NCI-H510A treated with DMSO at 0.1 percent for 48 hours (cell line): ENCODE data around the gene PRSS1.
"Not testable (repeated sequence)": the region's sequence is repeated elsewhere in the genome, so short reads cannot be mapped to it uniquely, and the experiment has no call there.

Experiments used
- DNase-seq: peaks from one replicate; lab custom pipeline; 2025; lab: John Stamatoyannopoulos, UW

PRSS1 gene

DNA sequence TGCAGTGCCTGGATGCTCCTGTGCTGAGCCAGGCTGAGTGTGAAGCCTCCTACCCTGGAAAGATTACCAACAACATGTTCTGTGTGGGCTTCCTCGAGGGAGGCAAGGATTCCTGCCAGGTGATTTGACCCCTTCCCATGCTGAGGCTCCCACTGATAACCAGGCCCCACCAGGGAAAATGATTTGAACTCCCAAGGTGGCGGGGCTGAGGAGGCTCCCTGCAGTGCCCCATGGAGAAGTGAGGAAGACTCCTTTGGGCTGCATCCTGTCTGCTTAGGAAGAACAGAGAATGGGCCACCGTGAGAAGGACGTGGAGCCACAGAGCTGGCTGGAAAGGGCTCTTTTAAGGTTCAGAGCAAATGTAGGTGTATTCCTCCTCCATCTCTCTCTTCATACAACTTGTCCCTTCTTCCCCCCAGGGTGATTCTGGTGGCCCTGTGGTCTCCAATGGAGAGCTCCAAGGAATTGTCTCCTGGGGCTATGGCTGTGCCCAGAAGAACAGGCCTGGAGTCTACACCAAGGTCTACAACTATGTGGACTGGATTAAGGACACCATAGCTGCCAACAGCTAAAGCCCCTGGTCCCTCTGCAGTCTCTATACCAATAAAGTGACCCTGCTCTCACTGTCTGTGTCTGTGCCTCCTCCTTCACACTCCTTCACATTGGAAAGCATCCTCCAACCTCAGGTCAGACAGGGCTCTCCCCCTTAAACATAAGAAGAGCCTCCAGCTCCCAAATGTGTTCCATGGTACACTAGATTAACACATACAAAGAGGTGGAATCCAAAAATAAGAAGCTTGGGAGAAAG, 24.9 kb downstream of the PRSS1 start:
- no peak for DNase-seq

DNA sequence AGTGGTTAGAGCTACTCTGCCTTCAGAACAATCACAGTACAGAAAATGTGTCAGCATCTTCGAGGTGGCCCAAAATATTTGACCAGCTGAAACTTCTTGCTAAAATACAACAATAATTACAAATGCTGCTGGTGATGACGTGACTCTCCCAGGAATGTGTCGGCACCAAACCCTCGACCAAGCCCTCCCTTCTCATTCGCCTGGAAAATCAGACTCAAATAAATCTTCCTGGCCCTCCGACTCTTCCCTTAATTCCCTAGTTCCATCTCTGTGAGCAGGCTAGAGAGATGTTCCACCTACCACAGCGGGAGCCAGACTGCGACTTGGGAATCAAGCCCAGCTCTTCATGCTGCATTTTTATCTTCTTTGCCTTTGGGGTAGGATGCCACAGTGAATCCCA, 25.6 kb downstream of the PRSS1 start:
- DNase-seq, result no peak

DNA sequence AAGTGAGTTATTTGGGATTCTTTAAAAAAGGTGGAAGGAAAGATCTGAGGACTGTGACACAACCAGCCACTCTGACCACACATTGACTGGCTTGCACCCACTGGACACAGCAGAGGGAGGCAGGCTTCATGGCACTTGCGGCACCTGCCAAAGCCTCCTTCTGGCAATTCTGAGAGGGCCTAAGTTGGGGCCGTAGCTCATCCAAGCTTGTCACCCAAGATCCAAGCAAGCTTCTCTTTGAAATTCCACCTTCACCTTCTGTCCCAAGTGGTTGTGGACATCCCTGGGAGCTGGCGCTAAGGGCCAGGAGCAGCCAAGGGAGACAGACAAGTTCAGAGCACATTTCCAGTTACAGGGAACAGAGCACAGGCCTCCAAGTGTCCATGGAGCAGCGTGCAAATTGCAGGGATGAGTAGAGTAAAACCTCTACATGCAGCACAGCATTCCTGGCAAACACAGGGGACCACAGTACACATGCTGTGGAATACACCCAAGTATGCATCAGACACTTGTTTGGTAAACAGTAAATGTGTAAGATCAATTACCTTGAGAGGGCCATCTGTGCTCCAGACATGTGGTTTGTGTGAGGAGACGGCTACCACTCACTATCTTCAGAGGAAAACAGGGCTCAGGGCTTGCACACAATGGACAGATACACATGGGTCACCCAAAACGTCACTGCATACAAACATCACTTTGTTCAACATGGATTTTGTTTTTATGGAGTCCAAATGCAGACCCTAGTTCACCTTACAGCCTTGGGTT, 26.3 kb downstream of the PRSS1 start:
- not testable (repeated sequence) for DNase-seq

DNA sequence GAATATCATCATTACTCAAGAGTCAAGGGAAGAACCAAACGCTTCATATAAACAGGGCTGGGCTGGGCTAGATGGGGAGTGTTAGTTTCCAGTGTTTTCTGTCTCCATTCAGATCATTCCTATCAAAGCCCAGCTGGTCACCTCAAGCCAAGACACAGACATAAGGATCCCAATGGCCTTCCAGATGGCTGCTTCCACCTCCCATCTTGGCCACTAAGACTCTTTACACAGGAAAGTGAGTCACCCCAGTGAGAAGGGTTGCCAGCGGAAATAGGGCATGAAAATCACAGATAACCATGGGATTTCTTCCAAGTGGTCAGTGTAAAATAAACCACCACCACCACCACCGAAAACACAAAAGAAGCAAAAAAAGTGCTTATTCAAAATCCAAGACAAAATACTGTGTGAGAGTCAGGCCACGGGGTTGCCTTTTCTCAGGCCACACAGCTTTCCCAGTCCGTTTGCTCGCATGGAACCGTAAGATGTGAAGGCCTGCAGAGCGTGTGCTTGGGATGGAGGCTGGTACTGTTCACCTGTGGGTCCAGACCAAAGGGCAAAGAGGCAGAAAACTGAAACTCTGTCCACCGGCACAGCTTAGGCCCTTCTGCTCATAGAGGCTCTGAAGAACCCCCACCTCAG, 27.1 kb downstream of the PRSS1 start:
- no peak for DNase-seq

DNA sequence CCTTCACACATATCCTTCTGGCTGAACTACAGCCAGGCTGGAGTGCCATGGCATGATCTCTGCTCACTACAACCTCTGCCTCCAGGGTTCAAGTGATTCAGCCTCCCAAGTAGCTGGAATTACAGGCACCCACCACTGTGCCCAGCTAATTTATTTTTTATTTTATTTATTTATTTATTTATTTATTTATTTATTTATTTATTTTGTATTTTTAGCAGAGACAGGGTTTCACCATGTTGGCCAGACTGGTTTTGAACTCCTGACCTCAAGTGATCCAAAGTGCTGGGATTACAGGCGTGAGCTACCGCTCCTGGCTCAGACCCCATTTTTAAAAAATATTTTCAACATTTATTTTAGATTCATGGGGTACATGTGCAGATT, 27.6 kb downstream of the PRSS1 start:
- DNase-seq, result not testable (repeated sequence)

DNA sequence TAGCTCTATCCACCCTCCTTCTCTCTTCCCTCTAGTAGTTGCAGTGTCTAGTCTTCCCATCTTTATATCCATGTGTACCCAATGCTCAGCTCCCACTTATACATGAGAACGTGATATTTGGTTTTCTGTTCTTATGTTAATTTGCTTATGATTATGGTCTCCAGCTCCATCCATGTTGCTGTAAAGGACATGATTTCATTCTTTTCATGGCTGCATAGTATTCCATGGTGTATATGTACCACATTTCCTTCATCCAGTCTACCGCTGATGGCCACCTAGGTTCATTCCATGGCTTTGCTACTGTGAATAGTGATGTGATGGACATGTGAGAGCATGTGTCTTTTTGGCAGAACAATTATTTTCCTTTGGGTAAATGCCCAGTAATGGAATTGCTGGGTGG, 28.0 kb downstream of the PRSS1 start:
- DNase-seq, result no peak

DNA sequence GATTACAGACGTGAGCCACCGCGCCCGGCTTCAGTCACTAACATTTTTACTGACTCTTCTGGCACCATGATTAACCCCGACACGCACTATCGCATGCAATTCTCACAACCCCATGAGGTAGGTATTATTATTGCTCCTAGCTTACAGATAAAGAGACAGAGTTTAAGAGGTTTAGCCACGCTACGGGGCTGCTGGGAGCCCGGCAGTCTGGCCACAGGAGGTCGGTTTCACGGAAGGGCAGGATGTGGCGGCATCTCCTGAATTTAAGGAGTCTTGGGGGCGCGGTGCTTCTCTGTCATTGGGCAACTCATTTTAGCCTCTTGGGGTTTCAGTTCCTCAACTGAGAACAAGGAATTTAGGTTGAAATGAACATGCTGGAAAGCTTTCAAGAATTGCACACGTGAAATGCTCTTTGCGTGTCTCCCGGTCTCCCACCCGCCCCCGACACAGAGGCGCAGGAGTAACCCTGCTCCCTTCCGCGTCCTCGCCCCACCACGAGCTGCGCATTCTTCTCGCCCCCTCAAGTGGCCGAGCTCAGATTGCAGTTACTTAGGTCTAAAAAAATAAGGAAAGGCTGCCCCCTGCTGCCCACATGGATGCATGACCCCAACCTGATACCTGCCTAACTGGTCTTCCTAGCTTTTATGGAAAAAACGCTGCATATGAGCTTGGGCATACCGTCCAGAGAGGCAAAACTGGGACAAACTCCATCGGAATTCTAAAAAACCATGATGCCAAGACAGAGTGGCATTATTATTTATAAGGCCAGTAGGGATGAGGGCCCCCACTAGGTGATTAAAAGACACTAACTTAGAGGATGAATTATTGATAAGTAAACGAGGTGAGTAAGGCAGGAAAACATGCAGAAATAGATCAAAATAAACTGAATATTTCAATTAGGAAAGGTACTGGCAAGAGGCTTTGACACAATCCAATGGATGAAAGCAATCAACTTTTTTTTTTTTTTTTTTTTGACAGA, 33.9 kb downstream of the PRSS1 start:
- DNase-seq, result peak; percentile 7

DNA sequence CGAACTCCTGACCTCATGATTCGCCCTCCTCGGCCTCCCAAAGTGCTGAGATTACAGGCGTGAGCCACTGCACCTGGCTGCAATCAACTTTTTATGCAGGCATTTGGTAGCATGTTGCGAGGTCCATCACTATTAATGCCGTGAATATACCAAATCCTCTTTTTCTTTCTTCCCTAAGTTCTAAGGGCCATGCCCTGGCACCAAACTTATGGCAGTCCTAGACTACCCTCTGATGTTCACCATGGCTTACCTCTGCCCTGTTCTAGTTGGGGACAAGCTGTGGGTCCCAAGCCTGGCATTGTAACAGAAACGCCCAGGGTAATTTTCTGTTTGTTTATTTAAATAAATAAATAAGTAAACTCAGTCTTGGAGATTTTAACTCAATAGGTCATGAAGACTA, 34.8 kb downstream of the PRSS1 start:
- DNase-seq, result no peak

DNA sequence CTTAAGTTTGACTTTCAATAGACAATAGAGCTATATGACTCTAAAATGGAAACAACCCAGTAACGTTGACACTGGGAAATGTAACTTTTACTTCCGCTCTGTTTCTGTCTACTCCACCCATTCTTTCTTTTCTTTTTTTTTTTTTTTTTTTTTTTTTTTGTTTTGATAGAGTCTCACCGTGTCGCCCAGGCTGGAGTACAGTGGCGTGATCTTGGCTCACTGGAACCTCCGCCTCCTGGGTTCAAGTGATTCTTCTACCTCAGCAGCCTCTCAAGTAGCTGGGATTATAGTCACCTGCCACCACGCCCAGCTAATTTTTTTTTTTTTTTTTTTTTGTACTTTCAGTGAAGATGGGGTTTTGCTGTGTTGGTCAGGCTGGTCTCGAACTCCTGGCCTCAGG, 35.4 kb downstream of the PRSS1 start:
- DNase-seq, result no peak

DNA sequence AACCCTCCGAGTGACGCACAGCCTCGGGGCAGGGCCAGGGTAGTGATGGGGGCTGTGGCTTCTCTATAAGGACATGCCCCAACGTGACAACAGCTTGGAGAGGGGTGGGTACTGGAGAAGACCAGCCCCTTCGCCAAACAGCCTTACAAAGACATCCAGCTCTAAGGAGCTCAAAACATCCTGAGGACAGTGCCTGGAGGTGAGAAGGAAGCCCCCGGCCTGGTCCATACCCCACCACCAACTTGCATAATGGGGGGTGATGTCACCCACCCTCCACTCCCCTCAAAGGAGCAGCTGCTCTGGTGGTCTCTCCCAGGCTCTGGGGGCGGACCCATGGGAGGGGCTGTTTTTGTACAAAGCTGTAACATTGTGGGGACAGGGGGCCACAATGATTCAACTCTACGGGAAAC, 36.6 kb downstream of the PRSS1 start:
- DNase-seq, result no peak

DNA sequence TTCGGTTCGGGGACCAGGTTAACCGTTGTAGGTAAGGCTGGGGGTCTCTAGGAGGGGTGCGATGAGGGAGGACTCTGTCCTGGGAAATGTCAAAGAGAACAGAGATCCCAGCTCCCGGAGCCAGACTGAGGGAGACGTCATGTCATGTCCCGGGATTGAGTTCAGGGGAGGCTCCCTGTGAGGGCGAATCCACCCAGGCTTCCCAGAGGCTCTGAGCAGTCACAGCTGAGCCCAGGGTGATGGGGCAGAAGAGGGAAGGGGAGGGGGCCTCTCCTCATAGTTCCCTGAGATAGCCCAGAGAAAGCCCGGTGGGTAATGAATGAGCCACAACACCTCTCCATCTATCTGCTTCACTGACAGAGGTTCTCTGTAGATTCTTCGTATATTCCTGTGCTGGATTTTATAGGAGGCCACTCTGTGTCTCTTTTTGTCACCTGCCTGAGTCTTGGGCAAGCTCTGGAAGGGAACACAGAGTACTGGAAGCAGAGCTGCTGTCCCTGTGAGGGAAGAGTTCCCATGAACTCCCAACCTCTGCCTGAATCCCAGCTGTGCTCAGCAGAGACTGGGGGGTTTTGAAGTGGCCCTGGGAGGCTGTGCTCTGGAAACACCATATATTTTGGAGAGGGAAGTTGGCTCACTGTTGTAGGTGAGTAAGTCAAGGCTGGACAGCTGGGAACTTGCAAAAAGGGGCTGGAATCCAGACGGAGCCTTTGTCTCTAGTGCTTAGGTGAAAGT, 37.9 kb downstream of the PRSS1 start:
- DNase-seq, result no peak

DNA sequence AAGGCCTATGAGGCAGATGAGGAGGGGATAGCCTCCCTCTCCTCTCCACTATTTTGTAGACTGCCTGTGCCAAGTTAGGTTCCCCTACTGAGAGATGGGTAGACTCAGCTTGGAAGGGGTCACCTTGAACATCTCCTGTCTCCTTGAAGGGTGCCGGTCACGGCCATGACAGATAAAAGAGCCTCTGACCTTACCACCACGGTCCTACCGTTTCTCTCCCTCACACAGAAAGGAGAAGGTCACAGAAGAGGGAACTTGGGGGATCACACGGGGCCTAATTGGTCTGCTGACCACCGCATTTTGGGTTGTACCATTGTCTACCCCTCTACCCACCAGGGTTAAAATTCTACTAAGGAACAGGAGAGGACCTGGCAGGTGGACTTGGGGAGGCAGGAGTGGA, 38.5 kb downstream of the PRSS1 start:
- DNase-seq, result no peak

DNA sequence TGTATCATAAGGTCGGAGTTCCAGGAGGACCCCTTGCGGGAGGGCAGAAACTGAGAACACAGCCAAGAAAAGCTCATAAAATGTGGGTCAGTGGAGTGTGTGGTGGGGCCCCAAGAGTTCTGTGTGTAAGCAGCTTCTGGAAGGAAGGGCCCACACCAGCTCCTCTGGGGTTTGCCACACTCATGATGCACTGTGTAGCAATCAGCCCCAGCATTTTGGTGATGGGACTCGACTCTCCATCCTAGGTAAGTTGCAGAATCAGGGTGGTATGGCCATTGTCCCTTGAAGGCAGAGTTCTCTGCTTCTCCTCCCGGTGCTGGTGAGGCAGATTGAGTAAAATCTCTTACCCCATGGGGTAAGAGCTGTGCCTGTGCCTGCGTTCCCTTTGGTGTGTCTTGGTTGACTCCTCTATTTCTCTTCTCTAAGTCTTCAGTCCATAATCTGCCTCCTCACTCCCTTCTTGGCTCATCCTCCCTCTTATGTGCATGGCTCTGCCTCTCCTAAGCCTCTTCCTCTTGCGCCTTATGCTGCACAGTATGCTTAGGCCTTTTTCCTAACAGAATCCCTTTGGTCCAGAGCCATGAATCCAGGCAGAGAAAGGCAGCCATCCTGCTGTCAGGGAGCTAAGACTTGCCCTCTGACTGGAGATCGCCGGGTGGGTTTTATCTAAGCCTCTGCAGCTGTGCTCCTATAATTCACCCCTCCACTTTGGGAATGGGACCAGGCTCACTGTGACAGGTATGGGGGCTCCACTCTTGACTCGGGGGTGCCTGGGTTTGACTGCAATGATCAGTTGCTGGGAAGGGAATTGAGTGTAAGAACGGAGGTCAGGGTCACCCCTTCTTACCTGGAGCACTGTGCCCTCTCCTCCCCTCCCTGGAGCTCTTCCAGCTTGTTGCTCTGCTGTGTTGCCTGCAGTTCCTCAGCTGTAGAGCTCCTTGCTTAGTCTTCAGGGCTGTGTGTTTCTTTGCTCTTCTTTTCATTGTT, 39.3 kb downstream of the PRSS1 start:
- DNase-seq, result no peak

DNA sequence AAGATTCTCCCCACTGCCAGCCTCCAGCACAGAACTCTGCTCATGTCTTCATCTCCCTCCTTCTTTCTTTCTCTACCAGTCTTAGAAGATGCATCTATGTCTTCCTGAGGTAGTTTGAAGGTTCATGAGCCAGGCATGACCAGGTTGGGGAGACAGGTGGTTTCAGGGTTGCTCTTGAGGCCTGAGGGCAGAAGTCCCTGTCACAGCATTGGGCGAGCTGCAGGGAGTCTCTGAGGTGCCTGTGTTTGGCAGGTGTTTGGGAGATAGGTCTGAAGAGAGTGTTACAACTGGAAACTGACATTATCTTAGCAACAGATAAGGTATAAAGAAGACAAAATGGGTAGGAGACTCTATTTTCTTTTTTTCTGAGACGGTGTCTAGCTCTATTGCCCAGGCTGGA, 40.2 kb downstream of the PRSS1 start:
- no peak for DNase-seq

DNA sequence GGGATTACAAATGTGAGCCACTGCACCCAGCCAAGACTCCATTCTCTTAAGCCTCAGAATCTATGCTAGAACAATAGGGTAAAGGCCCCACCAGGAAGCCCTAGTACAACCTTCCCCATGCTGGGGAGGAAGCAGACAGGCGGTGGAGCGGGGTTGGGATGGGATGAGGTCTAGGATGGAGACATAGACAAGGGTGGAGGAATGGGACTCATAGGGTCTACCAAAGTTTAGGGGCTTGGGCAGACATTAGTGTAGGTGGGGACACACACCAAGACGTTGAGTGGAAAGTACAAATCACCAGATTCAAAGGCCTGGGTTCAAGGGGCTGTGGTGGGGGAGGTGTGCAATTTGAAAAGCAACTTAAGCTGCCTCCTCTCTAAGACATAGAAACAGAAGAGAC, 40.8 kb downstream of the PRSS1 start:
- no peak for DNase-seq

DNA sequence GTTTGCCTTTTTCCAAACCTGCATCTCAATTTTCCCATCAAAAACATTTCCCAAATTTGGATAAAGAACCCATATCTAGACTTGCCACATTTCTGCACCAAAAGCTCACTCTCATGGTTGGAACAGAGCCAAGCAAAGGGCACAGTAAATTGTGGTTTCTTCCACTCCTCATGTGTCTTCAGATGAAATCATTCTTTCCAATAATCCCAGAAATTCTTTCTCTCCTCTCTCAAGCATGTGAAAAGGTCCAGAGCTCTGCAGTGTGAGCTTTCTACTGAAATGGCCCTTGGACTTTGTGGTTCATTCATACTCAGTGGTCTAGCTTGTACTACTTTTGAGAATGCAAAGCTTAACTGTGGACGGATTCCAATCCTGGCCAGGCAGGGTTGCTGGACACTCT, 41.3 kb downstream of the PRSS1 start:
- no peak for DNase-seq

DNA sequence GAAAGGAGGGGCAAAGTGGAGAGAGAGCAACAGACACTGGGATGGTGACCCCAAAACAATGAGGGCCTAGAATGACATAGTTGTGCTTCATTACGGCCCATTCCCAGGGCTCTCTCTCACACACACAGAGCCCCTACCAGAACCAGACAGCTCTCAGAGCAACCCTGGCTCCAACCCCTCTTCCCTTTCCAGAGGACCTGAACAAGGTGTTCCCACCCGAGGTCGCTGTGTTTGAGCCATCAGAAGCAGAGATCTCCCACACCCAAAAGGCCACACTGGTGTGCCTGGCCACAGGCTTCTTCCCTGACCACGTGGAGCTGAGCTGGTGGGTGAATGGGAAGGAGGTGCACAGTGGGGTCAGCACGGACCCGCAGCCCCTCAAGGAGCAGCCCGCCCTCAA, 42.2 kb downstream of the PRSS1 start:
- no peak for DNase-seq

DNA sequence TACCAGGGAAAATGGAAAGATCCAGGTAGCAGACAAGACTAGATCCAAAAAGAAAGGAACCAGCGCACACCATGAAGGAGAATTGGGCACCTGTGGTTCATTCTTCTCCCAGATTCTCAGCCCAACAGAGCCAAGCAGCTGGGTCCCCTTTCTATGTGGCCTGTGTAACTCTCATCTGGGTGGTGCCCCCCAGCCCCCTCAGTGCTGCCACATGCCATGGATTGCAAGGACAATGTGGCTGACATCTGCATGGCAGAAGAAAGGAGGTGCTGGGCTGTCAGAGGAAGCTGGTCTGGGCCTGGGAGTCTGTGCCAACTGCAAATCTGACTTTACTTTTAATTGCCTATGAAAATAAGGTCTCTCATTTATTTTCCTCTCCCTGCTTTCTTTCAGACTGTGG, 42.9 kb downstream of the PRSS1 start:
- no peak for DNase-seq

DNA sequence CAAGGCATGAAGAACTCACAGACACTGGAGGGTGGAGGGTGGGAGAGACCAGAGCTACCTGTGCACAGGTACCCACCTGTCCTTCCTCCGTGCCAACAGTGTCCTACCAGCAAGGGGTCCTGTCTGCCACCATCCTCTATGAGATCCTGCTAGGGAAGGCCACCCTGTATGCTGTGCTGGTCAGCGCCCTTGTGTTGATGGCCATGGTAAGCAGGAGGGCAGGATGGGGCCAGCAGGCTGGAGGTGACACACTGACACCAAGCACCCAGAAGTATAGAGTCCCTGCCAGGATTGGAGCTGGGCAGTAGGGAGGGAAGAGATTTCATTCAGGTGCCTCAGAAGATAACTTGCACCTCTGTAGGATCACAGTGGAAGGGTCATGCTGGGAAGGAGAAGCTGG, 43.3 kb downstream of the PRSS1 start:
- no peak for DNase-seq

DNA sequence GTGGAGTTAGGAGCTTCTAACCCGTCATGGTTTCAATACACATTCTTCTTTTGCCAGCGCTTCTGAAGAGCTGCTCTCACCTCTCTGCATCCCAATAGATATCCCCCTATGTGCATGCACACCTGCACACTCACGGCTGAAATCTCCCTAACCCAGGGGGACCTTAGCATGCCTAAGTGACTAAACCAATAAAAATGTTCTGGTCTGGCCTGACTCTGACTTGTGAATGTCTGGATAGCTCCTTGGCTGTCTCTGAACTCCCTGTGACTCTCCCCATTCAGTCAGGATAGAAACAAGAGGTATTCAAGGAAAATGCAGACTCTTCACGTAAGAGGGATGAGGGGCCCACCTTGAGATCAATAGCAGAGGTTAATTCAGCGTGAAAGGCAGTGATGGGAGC, 43.9 kb downstream of the PRSS1 start:
- no peak for DNase-seq
